Measurements from ENCODE around the gene STRIP2. TPM values are rescaled to one million over a fixed set of nuclear protein-coding genes. Genes with fewer than 3 reads are reported as not detected.
A peak's percentile ranks its signal among the peaks of the same experiment; 100 is the strongest.

Gene STRIP2
- total RNA-seq, 1 experiment from 2014 or later = 9.9 TPM

GRCh38 chr7:129401967-129402860 is 32.0 kb upstream of the STRIP2 start:
- Histone ChIP-seq H4K8ac (replicated peaks; ENCODE audit: insufficient read length, low read depth, low read length) (no peak overlapping the region), H4K20me1 (ENCODE audit: control insufficient read depth, insufficient read depth, insufficient read length) (no peaks in the 10 kb centered on the region), H3K27ac (ENCODE audit: insufficient read length, low read depth, low read length) (no peak overlapping the region), H3K4ac (ENCODE audit: low read depth, low read length) (no peak overlapping the region), H3K9ac (ENCODE audit: extremely low read depth, insufficient read length, low read length) (no peak overlapping the region), H3K18ac (ENCODE audit: insufficient read length, low read depth, low read length) (no peak overlapping the region), H3T11ph (ENCODE audit: low read length) (no peak overlapping the region), H3K27me3 (ENCODE audit: insufficient read depth, low read length) (no peaks in the 10 kb centered on the region), H2AK5ac (ENCODE audit: insufficient read length, low read length) (no peak overlapping the region), H2AFZ (ENCODE audit: low read length) (no peak overlapping the region), H3K79me2 (ENCODE audit: insufficient read depth, low read length) (no peaks in the 10 kb centered on the region), H4K5ac (ENCODE audit: insufficient read length, low read depth, low read length) (no peak overlapping the region), H2BK15ac (ENCODE audit: low read depth, low read length) (no peak overlapping the region), H4K91ac (ENCODE audit: insufficient read length, low read depth, low read length) (no peak overlapping the region), H2BK20ac (ENCODE audit: low read depth, low read length, poor library complexity, severe bottlenecking) (peak overlapping the region; percentile 14), H2BK120ac (ENCODE audit: low read depth, low read length, poor library complexity, severe bottlenecking) (no peak overlapping the region), H3K9me3 (ENCODE audit: control insufficient read depth, low read depth, low read length) (no peaks in the 10 kb centered on the region), H3K23ac (ENCODE audit: insufficient read length, low read depth, low read length) (no peak overlapping the region), H3K14ac (ENCODE audit: insufficient read depth, low read length) (no peak overlapping the region), H3K4me2 (ENCODE audit: insufficient read depth, insufficient read length, low read length) (no peak overlapping the region), H3K23me2 (ENCODE audit: insufficient read length, low read depth, low read length, poor library complexity, severe bottlenecking) (no peaks in the 10 kb centered on the region), H3K4me1 (ENCODE audit: insufficient read depth, low read length) (no peaks in the 10 kb centered on the region), H2BK12ac (ENCODE audit: insufficient read length, low read depth, low read length) (no peak overlapping the region), H2BK5ac (ENCODE audit: insufficient read length, low read length) (no peak overlapping the region), H3K56ac (ENCODE audit: insufficient read length, low read depth, low read length) (no peak overlapping the region), H3K79me1 (ENCODE audit: insufficient read depth, low read depth, low read length, poor library complexity, severe bottlenecking) (no peaks in the 10 kb centered on the region)
- Mint-ChIP-seq H3K27ac (peak overlapping the region in 1 of 3 experiments; percentile 90; a peak in 3 of 7 replicates), H3K27me3 (ENCODE audit: low read depth) (no peaks in the 10 kb centered on the region), H3K4me3 (no peak overlapping the region), H3K4me1 (peaks cover 13 to 22% of the 10 kb centered on the region in 2 experiments), H3K36me3 (ENCODE audit: insufficient read depth in 1 of 3, low read depth in 3 of 3) (peaks cover 6 to 15% (median 8%) of the 10 kb centered on the region in 3 experiments; a peak in 5 of 7 replicates), H3K9me3 (no peaks in the 10 kb centered on the region)
- TF ChIP-seq CTCF (conservative IDR thresholded peaks at IDR 0.05) = peak; percentile 28; the same call in 1 of the 3 replicates
- DNase-seq = no peak
- no CpG with 5 or more reads among the region's 3 CpGs for WGBS (ENCODE audit: extremely low coverage, insufficient read length, low lambda C conversion rate)
